Cardiac fibroblast (primary cell): ENCODE measurements around the gene RBKS.

Source experiments
- DNase-seq, 2 donors: peaks; one replicate each; pipeline versions ENCODE4 v3.0.0 to v3.0.0-alpha.2; 2010; ENCODE audit warnings: low read depth in 2 of 2
- H3K4me3 ChIP-seq, 2 donors: replicated peaks in 1 of 2; 1 replicate in 1 of 2; 2 replicates in 1 of 2; pipeline ENCODE4 v1.5.1; 2011; ENCODE audit warnings: low read depth in 2 of 2, low read length in 2 of 2, mild to moderate bottlenecking in 2 of 2, moderate library complexity in 1 of 2
- CTCF ChIP-seq: IDR thresholded peaks from one replicate; pipeline ENCODE4 v1.5.1; 2011; ENCODE audit warnings: low read depth, mild to moderate bottlenecking, low read length, inconsistent platforms

Gene RBKS

GRCh38 chr2:27863146-27863545 is 27.0 kb downstream of the RBKS start:
- no peak for DNase-seq
- no peak for TF ChIP-seq CTCF

GRCh38 chr2:27860111-27860510 is 30.1 kb downstream of the RBKS start:
- H3K4me3 ChIP-seq: no peak overlapping the region
- TF ChIP-seq CTCF: no peak
- peak; percentile 71 to 90 for DNase-seq

More at GRCh38 chr2:27863146-27863545, 27.0 kb downstream of the RBKS start:
- H3K4me3 ChIP-seq: no peak overlapping the region

GRCh38 chr2:27857417-27858172 is 32.6 kb downstream of the RBKS start:
- H3K4me3 ChIP-seq: no peak overlapping the region
- peak; percentile 27 to 85 for DNase-seq

GRCh38 chr2:27856956-27857355 is 33.2 kb downstream of the RBKS start:
- no peak for DNase-seq

More at GRCh38 chr2:27857417-27858172, 32.6 kb downstream of the RBKS start:
- TF ChIP-seq CTCF: no peak

GRCh38 chr2:27856386-27856785 is 33.8 kb downstream of the RBKS start:
- DNase-seq: peak; percentile 9 to 36
- no peak overlapping the region for H3K4me3 ChIP-seq
- no peak for TF ChIP-seq CTCF

More at GRCh38 chr2:27856956-27857355, 33.2 kb downstream of the RBKS start:
- TF ChIP-seq CTCF: no peak
- no peak overlapping the region for H3K4me3 ChIP-seq

- no peak for TF ChIP-seq CTCF
- no peak overlapping the region for H3K4me3 ChIP-seq
- DNase-seq: peak; percentile 22 to 76
Observed at GRCh38 chr2:27855476-27855875, 34.7 kb downstream of the RBKS start.
